ENCODE measurements around the gene ACOT6.
"Not testable (repeated sequence)": the region's sequence is repeated elsewhere in the genome, so short reads cannot be mapped to it uniquely, and the experiment has no call there.

ACOT6 gene

GRCh38 chr14:73627151-73627558 lies 14.8 kb downstream of the ACOT6 start:
- no peak overlapping the region for H3K9ac ChIP-seq (ENCODE audit: low read depth, low read length)
- no peaks in the 10 kb centered on the region for H3K9me3 ChIP-seq (ENCODE audit: control insufficient read depth, insufficient read depth, low read length)
- H3K36me3 ChIP-seq (ENCODE audit: control insufficient read depth, insufficient read depth, low read length) = no peaks in the 10 kb centered on the region
- no peaks in the 10 kb centered on the region for H3K4me1 ChIP-seq (ENCODE audit: control insufficient read depth, insufficient read depth, low read length)
- no peak overlapping the region for H3K27ac ChIP-seq (ENCODE audit: low read depth, low read length)
- H3K27me3 ChIP-seq (ENCODE audit: control insufficient read depth, insufficient read depth, low read length) = no peaks in the 10 kb centered on the region
- H3K4me3 ChIP-seq (ENCODE audit: low read depth, low read length) = no peak overlapping the region

GRCh38 chr14:73630009-73630780 lies 17.9 kb downstream of the ACOT6 start:
- H3K27ac ChIP-seq (ENCODE audit: low read depth, low read length) = no peak overlapping the region
- no peak overlapping the region for H3K4me3 ChIP-seq (ENCODE audit: low read depth, low read length)
- no peaks in the 10 kb centered on the region for H3K9me3 ChIP-seq (ENCODE audit: control insufficient read depth, insufficient read depth, low read length)
- no peaks in the 10 kb centered on the region for H3K36me3 ChIP-seq (ENCODE audit: control insufficient read depth, insufficient read depth, low read length)
- no peaks in the 10 kb centered on the region for H3K27me3 ChIP-seq (ENCODE audit: control insufficient read depth, insufficient read depth, low read length)
- no peak overlapping the region for H3K9ac ChIP-seq (ENCODE audit: low read depth, low read length)
- peaks cover 5% of the 10 kb centered on the region for H3K4me1 ChIP-seq (ENCODE audit: control insufficient read depth, insufficient read depth, low read length)

- Histone ChIP-seq H3K36me3 (ENCODE audit: control insufficient read depth, insufficient read depth, low read length) (no peaks in the 10 kb centered on the region), H3K9me3 (ENCODE audit: control insufficient read depth, insufficient read depth, low read length) (no peaks in the 10 kb centered on the region), H3K4me3 (ENCODE audit: low read depth, low read length) (peak overlapping the region; percentile 66), H3K27ac (ENCODE audit: low read depth, low read length) (no peak overlapping the region), H3K4me1 (ENCODE audit: control insufficient read depth, insufficient read depth, low read length) (peaks cover 5% of the 10 kb centered on the region), H3K27me3 (ENCODE audit: control insufficient read depth, insufficient read depth, low read length) (no peaks in the 10 kb centered on the region), H3K9ac (ENCODE audit: low read depth, low read length) (peak overlapping the region; percentile 67)
These were observed 21.0 kb downstream of the ACOT6 start for GRCh38 chr14:73633116-73634010.

GRCh38 chr14:73634011-73634833 lies 21.9 kb downstream of the ACOT6 start:
- H3K27ac ChIP-seq (ENCODE audit: low read depth, low read length) = peak overlapping the region; percentile 84
- H3K9ac ChIP-seq (ENCODE audit: low read depth, low read length) = peak overlapping the region; percentile 67

GRCh38 chr14:73636355-73636754 lies 24.0 kb downstream of the ACOT6 start:
- not testable (repeated sequence) for H3K9ac ChIP-seq (ENCODE audit: low read depth, low read length)

More at GRCh38 chr14:73634011-73634833, 21.9 kb downstream of the ACOT6 start:
- peak overlapping the region; percentile 66 for H3K4me3 ChIP-seq (ENCODE audit: low read depth, low read length)
- H3K4me1 ChIP-seq (ENCODE audit: control insufficient read depth, insufficient read depth, low read length) = peaks cover 5% of the 10 kb centered on the region
- H3K36me3 ChIP-seq (ENCODE audit: control insufficient read depth, insufficient read depth, low read length) = no peaks in the 10 kb centered on the region
- H3K9me3 ChIP-seq (ENCODE audit: control insufficient read depth, insufficient read depth, low read length) = no peaks in the 10 kb centered on the region
- H3K27me3 ChIP-seq (ENCODE audit: control insufficient read depth, insufficient read depth, low read length) = no peaks in the 10 kb centered on the region

GRCh38 chr14:73637830-73638229 lies 25.5 kb downstream of the ACOT6 start:
- Histone ChIP-seq H3K27ac (ENCODE audit: low read depth, low read length) (no peak overlapping the region), H3K36me3 (ENCODE audit: control insufficient read depth, insufficient read depth, low read length) (no peaks in the 10 kb centered on the region), H3K4me1 (ENCODE audit: control insufficient read depth, insufficient read depth, low read length) (peaks cover 5% of the 10 kb centered on the region), H3K4me3 (ENCODE audit: low read depth, low read length) (no peak overlapping the region), H3K9me3 (ENCODE audit: control insufficient read depth, insufficient read depth, low read length) (no peaks in the 10 kb centered on the region), H3K9ac (ENCODE audit: low read depth, low read length) (no peak overlapping the region), H3K27me3 (ENCODE audit: control insufficient read depth, insufficient read depth, low read length) (no peaks in the 10 kb centered on the region)

More at GRCh38 chr14:73636355-73636754, 24.0 kb downstream of the ACOT6 start:
- H3K9me3 ChIP-seq (ENCODE audit: control insufficient read depth, insufficient read depth, low read length); H3K4me1 ChIP-seq (ENCODE audit: control insufficient read depth, insufficient read depth, low read length); H3K27ac ChIP-seq (ENCODE audit: low read depth, low read length); H3K4me3 ChIP-seq (ENCODE audit: low read depth, low read length); H3K36me3 ChIP-seq (ENCODE audit: control insufficient read depth, insufficient read depth, low read length); H3K27me3 ChIP-seq (ENCODE audit: control insufficient read depth, insufficient read depth, low read length): not testable (repeated sequence)

GRCh38 chr14:73640796-73641365 lies 28.6 kb downstream of the ACOT6 start:
- Histone ChIP-seq H3K9ac (ENCODE audit: low read depth, low read length) (no peak overlapping the region), H3K9me3 (ENCODE audit: control insufficient read depth, insufficient read depth, low read length) (no peaks in the 10 kb centered on the region), H3K27me3 (ENCODE audit: control insufficient read depth, insufficient read depth, low read length) (no peaks in the 10 kb centered on the region), H3K4me3 (ENCODE audit: low read depth, low read length) (no peak overlapping the region), H3K36me3 (ENCODE audit: control insufficient read depth, insufficient read depth, low read length) (no peaks in the 10 kb centered on the region), H3K27ac (ENCODE audit: low read depth, low read length) (no peak overlapping the region), H3K4me1 (ENCODE audit: control insufficient read depth, insufficient read depth, low read length) (peaks cover 7% of the 10 kb centered on the region; the same call in 1 of the 2 replicates)

- peak within 1 kb of the TSS; percentile 78 for H3K27ac ChIP-seq (ENCODE audit: low read depth, low read length)
- H3K4me3 ChIP-seq (ENCODE audit: low read depth, low read length) = peak within 1 kb of the TSS; percentile 96
- H3K27me3 ChIP-seq (ENCODE audit: control insufficient read depth, insufficient read depth, low read length) = no peaks in the 10 kb centered on the region
- H3K36me3 ChIP-seq (ENCODE audit: control insufficient read depth, insufficient read depth, low read length) = no peaks in the 10 kb centered on the region
- H3K9ac ChIP-seq (ENCODE audit: low read depth, low read length) = peak within 1 kb of the TSS; percentile 58
- peaks cover 7% of the 10 kb centered on the region; the same call in 1 of the 2 replicates for H3K4me1 ChIP-seq (ENCODE audit: control insufficient read depth, insufficient read depth, low read length)
- no peaks in the 10 kb centered on the region for H3K9me3 ChIP-seq (ENCODE audit: control insufficient read depth, insufficient read depth, low read length)
These were observed 32.4 kb downstream of the ACOT6 start, which contains the start of gene DNAL1 for GRCh38 chr14:73644531-73645247. Gene DNAL1 (plus strand): TSS chr14:73644986. CDS start chr14:73645040, 54 bp downstream.

- peak overlapping the region; percentile 96 for H3K4me3 ChIP-seq (ENCODE audit: low read depth, low read length)
- H3K36me3 ChIP-seq (ENCODE audit: control insufficient read depth, insufficient read depth, low read length) = no peaks in the 10 kb centered on the region
- no peaks in the 10 kb centered on the region for H3K27me3 ChIP-seq (ENCODE audit: control insufficient read depth, insufficient read depth, low read length)
- H3K9me3 ChIP-seq (ENCODE audit: control insufficient read depth, insufficient read depth, low read length) = no peaks in the 10 kb centered on the region
- peak overlapping the region; percentile 30; the same call in 1 of the 2 replicates for H3K9ac ChIP-seq (ENCODE audit: low read depth, low read length)
- no peak overlapping the region for H3K27ac ChIP-seq (ENCODE audit: low read depth, low read length)
- peaks cover 7% of the 10 kb centered on the region; the same call in 1 of the 2 replicates for H3K4me1 ChIP-seq (ENCODE audit: control insufficient read depth, insufficient read depth, low read length)
These were observed 32.9 kb downstream of the ACOT6 start for GRCh38 chr14:73645248-73645610.

- H3K9ac ChIP-seq (ENCODE audit: low read depth, low read length) = no peak overlapping the region
These were observed 38.7 kb downstream of the ACOT6 start for GRCh38 chr14:73651005-73651404.

More at GRCh38 chr14:73651005-73651404, 38.7 kb downstream of the ACOT6 start:
- Histone ChIP-seq H3K36me3 (ENCODE audit: control insufficient read depth, insufficient read depth, low read length) (0 out of 2 replicates have a peak, but pooled peaks cover 2% of the 10 kb centered on the region), H3K4me1 (ENCODE audit: control insufficient read depth, insufficient read depth, low read length) (no peaks in the 10 kb centered on the region), H3K27ac (ENCODE audit: low read depth, low read length) (no peak overlapping the region), H3K4me3 (ENCODE audit: low read depth, low read length) (no peak overlapping the region), H3K27me3 (ENCODE audit: control insufficient read depth, insufficient read depth, low read length) (no peaks in the 10 kb centered on the region), H3K9me3 (ENCODE audit: control insufficient read depth, insufficient read depth, low read length) (no peaks in the 10 kb centered on the region)

Measured in HUES48 (cell line).